22Rv1 (cell line): ENCODE data around the gene RBMS3.

ENCODE experiments used
- ZFX ChIP-seq: fragments of 450-650 bp; IDR thresholded peaks from 2 replicates; pipeline ENCODE4 v1.6.1; 2017; ENCODE audit warnings: antibody characterized with exemption, borderline replicate concordance
- TF ChIP-seq, protein P1 (sequence below): fragments of 450-650 bp; IDR thresholded peaks from 2 replicates; pipeline ENCODE4 v1.5.1; 2017; ENCODE audit warnings: mild to moderate bottlenecking

DNA sequence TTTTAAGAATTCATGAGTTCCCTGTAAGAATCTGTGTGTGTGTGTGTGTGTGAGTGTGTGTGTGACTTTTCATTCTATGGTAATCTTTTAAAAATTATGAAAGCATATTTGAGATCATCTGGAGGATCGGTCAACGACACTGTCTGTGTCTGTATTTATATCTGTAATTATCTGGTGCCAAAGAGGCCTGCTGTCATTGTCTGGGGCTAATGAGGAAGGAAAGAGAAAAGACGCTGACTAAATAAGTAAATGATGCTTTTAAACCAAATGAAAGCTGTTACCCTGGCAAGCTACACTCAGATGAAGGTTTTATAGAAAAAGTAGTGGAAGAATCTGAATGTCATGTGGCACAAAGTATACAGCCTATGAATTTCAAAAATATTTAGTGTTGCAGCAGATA, 439.8 kb downstream of the RBMS3 start:
- TF ChIP-seq, protein P1, sequence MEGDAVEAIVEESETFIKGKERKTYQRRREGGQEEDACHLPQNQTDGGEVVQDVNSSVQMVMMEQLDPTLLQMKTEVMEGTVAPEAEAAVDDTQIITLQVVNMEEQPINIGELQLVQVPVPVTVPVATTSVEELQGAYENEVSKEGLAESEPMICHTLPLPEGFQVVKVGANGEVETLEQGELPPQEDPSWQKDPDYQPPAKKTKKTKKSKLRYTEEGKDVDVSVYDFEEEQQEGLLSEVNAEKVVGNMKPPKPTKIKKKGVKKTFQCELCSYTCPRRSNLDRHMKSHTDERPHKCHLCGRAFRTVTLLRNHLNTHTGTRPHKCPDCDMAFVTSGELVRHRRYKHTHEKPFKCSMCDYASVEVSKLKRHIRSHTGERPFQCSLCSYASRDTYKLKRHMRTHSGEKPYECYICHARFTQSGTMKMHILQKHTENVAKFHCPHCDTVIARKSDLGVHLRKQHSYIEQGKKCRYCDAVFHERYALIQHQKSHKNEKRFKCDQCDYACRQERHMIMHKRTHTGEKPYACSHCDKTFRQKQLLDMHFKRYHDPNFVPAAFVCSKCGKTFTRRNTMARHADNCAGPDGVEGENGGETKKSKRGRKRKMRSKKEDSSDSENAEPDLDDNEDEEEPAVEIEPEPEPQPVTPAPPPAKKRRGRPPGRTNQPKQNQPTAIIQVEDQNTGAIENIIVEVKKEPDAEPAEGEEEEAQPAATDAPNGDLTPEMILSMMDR = no peak
- TF ChIP-seq ZFX = no peak
